ENCODE measurements around the gene CCDC12.

CCDC12 gene

DNA sequence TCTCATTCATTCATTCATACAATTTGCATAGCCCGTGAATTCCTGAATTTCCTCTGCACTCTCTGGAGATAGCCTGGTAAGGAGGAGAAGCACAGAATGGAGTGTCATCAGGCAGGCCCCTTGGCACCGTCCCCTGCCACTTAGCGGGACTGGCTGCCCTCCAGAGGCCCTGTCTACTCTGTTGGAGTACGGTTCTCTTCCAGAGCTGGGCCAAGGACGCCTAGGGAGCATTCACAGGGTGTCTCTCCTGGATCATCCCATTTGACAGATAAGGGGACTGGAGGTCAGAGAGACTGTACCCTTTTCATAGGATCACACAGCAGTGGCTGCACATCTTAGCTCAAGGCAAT lies 51.0 kb downstream of the CCDC12 start:
- H4K20me1 ChIP-seq (ENCODE audit: insufficient read depth, low read length) = peaks cover 74% of the 10 kb centered on the region
- H3K4me3 ChIP-seq (ENCODE audit: low read depth in 1 of 2, low read length in 2 of 2) = no peak overlapping the region
- no peaks in the 10 kb centered on the region for H3K27me3 ChIP-seq (ENCODE audit: insufficient read depth, low read length, poor library complexity)
- H3K9ac ChIP-seq (ENCODE audit: low read depth, low read length) = no peak overlapping the region
- H3K36me3 ChIP-seq (ENCODE audit: insufficient read depth, low read length) = peaks cover 90% of the 10 kb centered on the region
- DNase-seq (no peak), ATAC-seq (ENCODE audit: insufficient read depth, low read depth) (no peak)
- H3K4me1 ChIP-seq (ENCODE audit: insufficient read depth, low read length) = peaks cover 9% of the 10 kb centered on the region; the same call in 1 of the 2 replicates
- peaks cover 56% of the 10 kb centered on the region for H3K79me2 ChIP-seq (ENCODE audit: insufficient read depth, low read length)
- no peak overlapping the region for H3K27ac ChIP-seq (ENCODE audit: low read length)
- no peaks in the 10 kb centered on the region for H3K9me3 ChIP-seq (ENCODE audit: insufficient read depth, low read length, severe bottlenecking)
- H3K4me2 ChIP-seq (ENCODE audit: insufficient read depth, low read length) = no peak overlapping the region
- H2AFZ ChIP-seq (ENCODE audit: low read depth, low read length) = no peak overlapping the region
- TF ChIP-seq, protein P1, sequence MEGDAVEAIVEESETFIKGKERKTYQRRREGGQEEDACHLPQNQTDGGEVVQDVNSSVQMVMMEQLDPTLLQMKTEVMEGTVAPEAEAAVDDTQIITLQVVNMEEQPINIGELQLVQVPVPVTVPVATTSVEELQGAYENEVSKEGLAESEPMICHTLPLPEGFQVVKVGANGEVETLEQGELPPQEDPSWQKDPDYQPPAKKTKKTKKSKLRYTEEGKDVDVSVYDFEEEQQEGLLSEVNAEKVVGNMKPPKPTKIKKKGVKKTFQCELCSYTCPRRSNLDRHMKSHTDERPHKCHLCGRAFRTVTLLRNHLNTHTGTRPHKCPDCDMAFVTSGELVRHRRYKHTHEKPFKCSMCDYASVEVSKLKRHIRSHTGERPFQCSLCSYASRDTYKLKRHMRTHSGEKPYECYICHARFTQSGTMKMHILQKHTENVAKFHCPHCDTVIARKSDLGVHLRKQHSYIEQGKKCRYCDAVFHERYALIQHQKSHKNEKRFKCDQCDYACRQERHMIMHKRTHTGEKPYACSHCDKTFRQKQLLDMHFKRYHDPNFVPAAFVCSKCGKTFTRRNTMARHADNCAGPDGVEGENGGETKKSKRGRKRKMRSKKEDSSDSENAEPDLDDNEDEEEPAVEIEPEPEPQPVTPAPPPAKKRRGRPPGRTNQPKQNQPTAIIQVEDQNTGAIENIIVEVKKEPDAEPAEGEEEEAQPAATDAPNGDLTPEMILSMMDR (IDR thresholded peaks at IDR 0.05; ENCODE audit: borderline replicate concordance, extremely low read depth, low read length, poor library complexity, severe bottlenecking) = no peak
- TF ChIP-seq EZH2 (IDR thresholded peaks at IDR 0.05; ENCODE audit: borderline replicate concordance, low read depth, low read length, severe bottlenecking) = no peak

DNA sequence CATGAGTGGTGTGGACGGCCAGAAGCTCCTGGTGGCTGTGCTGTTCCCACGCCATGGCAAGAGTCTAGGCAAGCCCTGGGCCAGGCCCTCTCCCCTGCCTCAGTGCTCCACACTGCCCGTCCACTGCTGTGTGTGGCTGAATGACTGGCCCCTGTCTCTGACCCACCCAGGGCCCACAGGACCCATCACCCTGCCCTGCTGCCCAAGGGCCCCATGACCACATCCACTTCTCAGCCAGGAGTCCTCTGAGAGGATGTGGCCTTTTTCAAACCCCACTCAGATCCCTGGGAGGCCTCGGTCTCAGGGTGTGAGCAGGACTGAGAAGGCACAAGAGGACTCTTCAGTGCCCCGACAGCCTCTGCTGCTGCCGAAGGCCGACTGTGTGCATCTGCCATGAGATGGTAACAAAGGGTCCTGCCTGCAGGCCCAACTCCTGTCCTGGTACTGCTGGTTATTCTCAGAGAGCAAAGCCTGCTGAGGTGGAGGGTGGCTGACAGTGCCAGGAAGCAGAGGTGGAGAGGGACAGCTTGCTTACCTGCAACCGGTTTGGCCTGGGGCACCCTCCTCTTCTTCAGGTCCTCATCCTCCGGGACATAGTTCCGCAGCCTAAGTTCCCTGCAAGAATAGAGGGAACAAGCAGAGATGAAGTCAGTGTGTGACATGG lies 51.5 kb downstream of the CCDC12 start:
- Histone ChIP-seq H3K27ac (ENCODE audit: low read length) (no peak overlapping the region), H3K4me2 (ENCODE audit: insufficient read depth, low read length) (no peak overlapping the region), H3K4me1 (ENCODE audit: insufficient read depth, low read length) (peaks cover 9% of the 10 kb centered on the region; the same call in 1 of the 2 replicates), H4K20me1 (ENCODE audit: insufficient read depth, low read length) (peaks cover 69% of the 10 kb centered on the region), H3K36me3 (ENCODE audit: insufficient read depth, low read length) (peaks cover 90% of the 10 kb centered on the region), H2AFZ (ENCODE audit: low read depth, low read length) (no peak overlapping the region), H3K9me3 (ENCODE audit: insufficient read depth, low read length, severe bottlenecking) (no peaks in the 10 kb centered on the region), H3K9ac (ENCODE audit: low read depth, low read length) (no peak overlapping the region), H3K4me3 (ENCODE audit: low read depth in 1 of 2, low read length in 2 of 2) (no peak overlapping the region), H3K79me2 (ENCODE audit: insufficient read depth, low read length) (peaks cover 50% of the 10 kb centered on the region), H3K27me3 (ENCODE audit: insufficient read depth, low read length, poor library complexity) (no peaks in the 10 kb centered on the region)
- no peak for ATAC-seq (ENCODE audit: insufficient read depth, low read depth)
- DNase-seq = no peak
- TF ChIP-seq, protein P1 (IDR thresholded peaks at IDR 0.05; ENCODE audit: borderline replicate concordance, extremely low read depth, low read length, poor library complexity, severe bottlenecking) = no peak
- no peak for TF ChIP-seq EZH2 (IDR thresholded peaks at IDR 0.05; ENCODE audit: borderline replicate concordance, low read depth, low read length, severe bottlenecking)

- H3K9ac ChIP-seq (ENCODE audit: low read depth, low read length) = no peak overlapping the region
- DNase-seq = peak; percentile 51
These were observed 52.8 kb downstream of the CCDC12 start for GRCh38 chr3:46923559-46924350.

More at GRCh38 chr3:46923559-46924350, 52.8 kb downstream of the CCDC12 start:
- H3K4me1 ChIP-seq (ENCODE audit: insufficient read depth, low read length) = peaks cover 9% of the 10 kb centered on the region; the same call in 1 of the 2 replicates
- no peak overlapping the region for H3K4me2 ChIP-seq (ENCODE audit: insufficient read depth, low read length)
- no peak overlapping the region for H2AFZ ChIP-seq (ENCODE audit: low read depth, low read length)
- H3K27ac ChIP-seq (ENCODE audit: low read length) = 0 out of 2 replicates have a peak overlapping the region, but pooled peaks have one; percentile 15
- no peak for TF ChIP-seq EZH2 (IDR thresholded peaks at IDR 0.05; ENCODE audit: borderline replicate concordance, low read depth, low read length, severe bottlenecking)
- TF ChIP-seq, protein P1 (IDR thresholded peaks at IDR 0.05; ENCODE audit: borderline replicate concordance, extremely low read depth, low read length, poor library complexity, severe bottlenecking) = peak; percentile 82
- H3K79me2 ChIP-seq (ENCODE audit: insufficient read depth, low read length) = peaks cover 40% of the 10 kb centered on the region
- no peaks in the 10 kb centered on the region for H3K9me3 ChIP-seq (ENCODE audit: insufficient read depth, low read length, severe bottlenecking)
- peak; percentile 74 for ATAC-seq (ENCODE audit: insufficient read depth, low read depth)
- no peak overlapping the region for H3K4me3 ChIP-seq (ENCODE audit: low read depth in 1 of 2, low read length in 2 of 2)
- no peaks in the 10 kb centered on the region for H3K27me3 ChIP-seq (ENCODE audit: insufficient read depth, low read length, poor library complexity)
- H3K36me3 ChIP-seq (ENCODE audit: insufficient read depth, low read length) = peaks cover 95% of the 10 kb centered on the region
- H4K20me1 ChIP-seq (ENCODE audit: insufficient read depth, low read length) = peaks cover 65% of the 10 kb centered on the region

Measured in DND-41 (cell line).